ENCODE measurements around the gene COLGALT1. TPM values are rescaled to one million over a fixed set of nuclear protein-coding genes. Genes with fewer than 3 reads are reported as not detected.
"Not testable (repeated sequence)": the region's sequence is repeated elsewhere in the genome, so short reads cannot be mapped to it uniquely, and the experiment has no call there.

Gene COLGALT1
- 10 to 100 TPM; 36.1 to 38.9 TPM for total RNA-seq

DNA sequence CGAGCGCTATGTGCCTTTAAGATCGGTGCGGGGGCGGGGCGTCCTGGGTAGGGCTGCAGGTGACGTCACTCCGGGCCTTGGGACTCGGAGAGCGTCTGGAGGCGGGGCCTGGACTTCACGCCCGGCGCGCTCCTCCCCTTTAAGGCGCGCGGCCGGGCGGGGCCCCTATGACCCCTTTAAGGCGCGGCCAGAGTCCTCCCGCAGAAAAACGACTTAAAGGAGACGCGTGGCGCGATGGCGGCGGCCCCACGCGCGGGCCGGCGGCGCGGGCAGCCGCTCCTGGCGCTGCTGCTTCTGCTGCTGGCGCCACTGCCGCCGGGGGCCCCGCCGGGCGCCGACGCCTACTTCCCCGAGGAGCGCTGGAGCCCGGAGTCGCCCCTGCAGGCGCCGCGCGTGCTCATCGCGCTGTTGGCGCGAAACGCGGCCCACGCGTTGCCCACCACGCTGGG is at the start of gene COLGALT1:
TSS of gene COLGALT1 (plus strand) at position 170 of the 449 bp plus-strand sequence. CDS start at position 235, 65 bp downstream.
- H3K4me3 Mint-ChIP-seq, result peak within 1 kb of the TSS; percentile 86
- ChIA-PET POLR2A (interaction anchor here (1.1 to 2.7 kb wide), 3 partner anchors 18 to 317 kb away, joined by 3 to 11 read pairs (median 5); partner anchors contain the start of gene PGLS), CTCF (interaction anchor here (0.7 to 1.3 kb wide), 3 partner anchors 34 to 59 kb away, joined by 3 to 4 read pairs (median 4); no protein-coding TSS in a partner anchor)
- H3K36me3 Mint-ChIP-seq (ENCODE audit: low read depth), result peaks cover 15% of the 10 kb centered on the region
- peaks cover 25% of the 10 kb centered on the region for H3K4me1 Mint-ChIP-seq
- peak; percentile 99 for DNase-seq
- H3K27me3 Mint-ChIP-seq, result no peaks in the 10 kb centered on the region
- H3K9me3 Mint-ChIP-seq, result no peaks in the 10 kb centered on the region
- H3K27ac Mint-ChIP-seq, result peak within 1 kb of the TSS; percentile 72

DNA sequence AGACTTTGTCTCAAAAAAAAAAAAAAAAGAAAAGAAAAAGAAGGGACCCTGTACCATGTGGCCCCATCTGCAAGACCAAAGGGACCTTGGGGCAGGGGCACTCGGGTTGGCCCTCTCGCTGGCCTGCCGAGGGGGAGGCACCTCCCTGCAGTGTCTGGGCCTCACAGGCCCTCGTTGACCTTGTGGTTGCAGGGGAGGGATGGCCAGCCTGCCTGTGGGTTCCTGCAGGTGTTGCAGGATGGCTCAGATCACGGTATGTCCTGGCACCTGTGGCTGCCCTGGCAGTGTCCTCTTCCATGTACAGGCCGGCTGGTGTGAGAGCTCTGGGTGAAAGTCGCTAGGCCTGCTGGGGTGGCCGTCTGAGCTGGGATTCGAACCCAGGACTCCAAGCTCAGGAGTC is 48.7 kb upstream of the COLGALT1 start:
- peaks cover 22% of the 10 kb centered on the region for H3K4me1 Mint-ChIP-seq
- no peak overlapping the region for H3K4me3 Mint-ChIP-seq
- DNase-seq, result no peak
- H3K9me3 Mint-ChIP-seq, result peaks cover 4% of the 10 kb centered on the region
- no peaks in the 10 kb centered on the region for H3K27me3 Mint-ChIP-seq
- peaks cover 23% of the 10 kb centered on the region for H3K36me3 Mint-ChIP-seq (ENCODE audit: low read depth)
- H3K27ac Mint-ChIP-seq, result no peak overlapping the region
- ChIA-PET CTCF (interaction anchor here (0.6 to 1.9 kb wide), 2 partner anchors 10 to 1291 kb away, joined by 3 to 9 read pairs; no protein-coding TSS in a partner anchor), POLR2A (no interaction called here)

- H3K9me3 Mint-ChIP-seq, H3K27me3 Mint-ChIP-seq, DNase-seq, H3K4me3 Mint-ChIP-seq, H3K27ac Mint-ChIP-seq: not testable (repeated sequence)
- Mint-ChIP-seq H3K4me1 (peaks cover 31% of the 10 kb centered on the region), H3K36me3 (ENCODE audit: low read depth) (peaks cover 23% of the 10 kb centered on the region)
- POLR2A ChIA-PET, result interaction anchor here (1.5 kb wide), 1 partner anchor 12 kb away, joined by 3 read pairs; no protein-coding TSS in a partner anchor
- CTCF ChIA-PET, result interaction anchor here (1.9 kb wide), 1 partner anchor 12 kb away, joined by 8 read pairs; no protein-coding TSS in a partner anchor
Observed at GRCh38 chr19:17508558-17508933, 46.9 kb upstream of the COLGALT1 start.

DNA sequence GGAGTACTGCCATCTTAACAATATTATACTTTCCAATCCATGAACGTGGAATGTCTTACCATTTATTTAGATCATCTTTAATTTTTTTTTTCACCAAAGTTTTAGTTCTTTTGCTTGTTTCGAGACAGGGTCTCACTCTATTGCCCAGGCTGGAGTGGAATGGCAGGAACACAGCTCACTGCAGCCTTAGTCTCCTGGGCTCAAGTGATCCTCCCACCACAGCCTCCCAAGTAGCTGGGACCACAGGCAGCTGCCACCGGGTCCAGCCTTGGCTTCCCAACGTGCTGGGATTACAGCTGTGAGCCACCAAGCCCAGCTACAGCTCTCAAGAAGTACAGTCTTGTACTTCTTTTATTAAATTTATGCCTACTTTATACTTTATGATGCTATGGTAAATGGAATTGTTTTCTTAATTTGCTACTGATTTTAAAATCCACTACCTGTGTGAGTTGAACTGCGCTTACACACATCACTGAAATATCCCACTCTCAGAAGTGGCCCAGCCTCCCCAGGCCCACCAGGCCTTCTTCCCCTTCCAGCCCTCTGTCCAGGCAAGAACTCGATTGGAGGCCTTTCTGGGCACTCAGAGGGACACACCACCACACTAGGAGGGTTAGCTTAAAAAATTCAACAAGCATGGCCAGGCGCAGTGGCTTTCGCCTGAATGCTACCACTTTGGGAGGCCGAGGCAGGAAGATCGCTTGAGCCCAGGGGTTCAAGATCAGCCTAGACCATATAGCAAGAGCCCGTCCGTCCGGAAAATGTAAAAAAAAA is 45.0 kb upstream of the COLGALT1 start:
- peaks cover 4% of the 10 kb centered on the region for H3K9me3 Mint-ChIP-seq

GRCh38 chr19:17511724-17512573 is 43.5 kb upstream of the COLGALT1 start:
- H3K4me3 Mint-ChIP-seq, result peak overlapping the region; percentile 99
- POLR2A ChIA-PET, result interaction anchor here (0.9 to 3.0 kb wide), 18 partner anchors 11 to 421 kb away, joined by 3 to 17 read pairs (median 6); partner anchors contain the start of genes BST2, CCDC124, COLGALT1 and DDA1
- CTCF ChIA-PET, result interaction anchor here (0.9 to 2.4 kb wide), 9 partner anchors 10 to 103 kb away, joined by 3 to 23 read pairs (median 3); no protein-coding TSS in a partner anchor
- peaks cover 37% of the 10 kb centered on the region for H3K4me1 Mint-ChIP-seq
- DNase-seq, result peak; percentile 85
- H3K36me3 Mint-ChIP-seq (ENCODE audit: low read depth), result peaks cover 34% of the 10 kb centered on the region
- peak overlapping the region; percentile 99 for H3K27ac Mint-ChIP-seq
- H3K27me3 Mint-ChIP-seq, result no peaks in the 10 kb centered on the region
- H3K9me3 Mint-ChIP-seq, result peaks cover 4% of the 10 kb centered on the region

More for the DNA sequence above, 45.0 kb upstream of the COLGALT1 start:
- peak overlapping the region; percentile 99 for H3K4me3 Mint-ChIP-seq
- no peak for DNase-seq
- ChIA-PET POLR2A (interaction anchor here (0.6 to 2.6 kb wide), 14 partner anchors 9 to 770 kb away, joined by 3 to 16 read pairs (median 7); partner anchors contain the start of genes BST2, COLGALT1 and JAK3), CTCF (interaction anchor here (0.7 to 2.4 kb wide), 6 partner anchors 8 to 95 kb away, joined by 3 to 23 read pairs (median 4); no protein-coding TSS in a partner anchor)
- peaks cover 23% of the 10 kb centered on the region for H3K36me3 Mint-ChIP-seq (ENCODE audit: low read depth)
- peak overlapping the region; percentile 99 for H3K27ac Mint-ChIP-seq
- peaks cover 37% of the 10 kb centered on the region for H3K4me1 Mint-ChIP-seq
- H3K27me3 Mint-ChIP-seq, result no peaks in the 10 kb centered on the region

DNA sequence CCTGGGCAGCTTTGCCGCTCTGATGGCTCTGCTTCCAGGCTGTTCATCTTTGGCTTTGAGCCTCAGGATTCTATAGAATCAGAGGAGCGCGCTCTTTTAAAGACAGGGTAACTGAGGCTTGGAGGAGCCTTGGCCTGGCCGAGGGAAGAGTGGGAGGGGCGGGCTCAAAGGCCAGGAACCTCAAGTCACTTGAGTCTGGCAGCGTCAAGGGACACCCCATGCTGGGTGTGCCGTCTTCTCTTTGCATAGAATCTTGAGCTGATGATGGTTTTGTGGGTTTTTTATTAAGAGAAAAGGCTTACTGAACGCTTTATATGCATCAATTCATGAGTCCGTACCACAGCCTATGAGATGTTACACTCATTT is 42.9 kb upstream of the COLGALT1 start:
- Mint-ChIP-seq H3K27me3 (no peaks in the 10 kb centered on the region), H3K4me1 (peaks cover 37% of the 10 kb centered on the region), H3K36me3 (ENCODE audit: low read depth) (peaks cover 39% of the 10 kb centered on the region), H3K27ac (peak overlapping the region; percentile 80), H3K9me3 (peaks cover 8% of the 10 kb centered on the region), H3K4me3 (peak overlapping the region; percentile 99)
- ChIA-PET POLR2A (interaction anchor here (2.6 to 3.0 kb wide), 2 partner anchors 11 to 26 kb away, joined by 8 to 17 read pairs; no protein-coding TSS in a partner anchor), CTCF (no interaction called here)
- DNase-seq, result no peak

GRCh38 chr19:17515408-17516149 is 39.9 kb upstream of the COLGALT1 start:
- H3K36me3 Mint-ChIP-seq (ENCODE audit: low read depth), result peaks cover 34% of the 10 kb centered on the region
- H3K27ac Mint-ChIP-seq, result no peak overlapping the region
- DNase-seq, result no peak
- H3K9me3 Mint-ChIP-seq, result peaks cover 8% of the 10 kb centered on the region
- no peak overlapping the region for H3K4me3 Mint-ChIP-seq
- CTCF ChIA-PET, result interaction anchor here (1.0 kb wide), 1 partner anchor 20 kb away, joined by 3 read pairs; no protein-coding TSS in a partner anchor
- POLR2A ChIA-PET, result interaction anchor here (3.0 kb wide), 1 partner anchor 8 kb away, joined by 17 read pairs; no protein-coding TSS in a partner anchor
- no peaks in the 10 kb centered on the region for H3K27me3 Mint-ChIP-seq
- peaks cover 19% of the 10 kb centered on the region for H3K4me1 Mint-ChIP-seq

DNA sequence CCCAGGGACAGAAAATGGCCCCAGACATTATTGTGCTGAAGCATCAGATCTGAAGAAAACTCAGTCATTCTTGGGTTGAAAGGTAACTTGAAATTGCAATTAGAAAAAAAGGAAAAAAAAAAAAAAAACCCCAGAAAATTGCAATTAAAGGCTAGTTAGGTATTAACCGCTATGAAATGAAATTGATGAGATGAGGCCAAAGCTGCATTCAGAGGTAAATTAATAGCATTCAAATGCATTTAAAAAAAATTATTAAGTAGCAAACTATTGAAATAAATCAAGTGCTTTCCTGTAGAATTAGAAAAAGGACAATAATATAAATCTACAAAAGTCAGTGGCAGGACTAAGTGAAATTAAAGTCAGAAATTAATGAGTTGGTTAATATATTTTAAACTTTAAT is 37.6 kb upstream of the COLGALT1 start:
- peaks cover 15% of the 10 kb centered on the region for H3K4me1 Mint-ChIP-seq
- no peak overlapping the region for H3K27ac Mint-ChIP-seq
- POLR2A ChIA-PET, result interaction anchor here (0.8 kb wide), 1 partner anchor 354 kb away, joined by 3 read pairs; the partner anchor contains the start of gene SLC5A5
- H3K9me3 Mint-ChIP-seq, result peaks cover 6% of the 10 kb centered on the region
- no peak overlapping the region for H3K4me3 Mint-ChIP-seq
- H3K36me3 Mint-ChIP-seq (ENCODE audit: low read depth), result peaks cover 32% of the 10 kb centered on the region
- DNase-seq, result no peak
- CTCF ChIA-PET, result no interaction called here
- no peaks in the 10 kb centered on the region for H3K27me3 Mint-ChIP-seq

GRCh38 chr19:17518654-17519053 is 36.8 kb upstream of the COLGALT1 start:
- POLR2A ChIA-PET, result not testable (repeated sequence)

GRCh38 chr19:17519967-17520366 is 35.5 kb upstream of the COLGALT1 start:
- POLR2A ChIA-PET, result interaction anchor here (1.4 kb wide), 1 partner anchor 9 kb away, joined by 6 read pairs; no protein-coding TSS in a partner anchor
- H3K4me1 Mint-ChIP-seq, result peaks cover 24% of the 10 kb centered on the region

More at GRCh38 chr19:17518654-17519053, 36.8 kb upstream of the COLGALT1 start:
- H3K27ac Mint-ChIP-seq, H3K9me3 Mint-ChIP-seq, H3K27me3 Mint-ChIP-seq, CTCF ChIA-PET, DNase-seq, H3K4me3 Mint-ChIP-seq: not testable (repeated sequence)
- peaks cover 38% of the 10 kb centered on the region for H3K36me3 Mint-ChIP-seq (ENCODE audit: low read depth)
- H3K4me1 Mint-ChIP-seq, result peaks cover 20% of the 10 kb centered on the region

DNA sequence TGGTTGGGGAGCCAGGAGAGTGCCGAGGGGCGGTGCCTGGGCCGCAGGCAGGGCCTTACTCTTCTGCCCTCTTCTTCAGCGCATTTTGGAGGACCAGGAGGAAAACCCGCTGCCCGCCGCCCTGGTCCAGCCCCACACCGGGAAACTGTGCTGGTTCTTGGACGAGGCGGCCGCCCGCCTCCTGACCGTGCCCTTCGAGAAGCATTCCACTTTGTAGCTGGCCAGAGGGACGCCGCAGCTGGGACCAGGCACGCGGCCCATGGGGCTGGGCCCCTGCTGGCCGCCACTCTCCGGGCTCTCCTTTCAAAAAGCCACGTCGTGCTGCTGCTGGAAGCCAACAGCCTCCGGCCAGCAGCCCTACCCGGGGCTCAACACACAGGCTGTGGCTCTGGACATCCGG is 34.6 kb upstream of the COLGALT1 start:
- peaks cover 10% of the 10 kb centered on the region for H3K9me3 Mint-ChIP-seq
- ChIA-PET CTCF (no interaction called here), POLR2A (no interaction called here)
- no peak overlapping the region for H3K4me3 Mint-ChIP-seq
- no peaks in the 10 kb centered on the region for H3K27me3 Mint-ChIP-seq
- DNase-seq, result no peak
- peaks cover 35% of the 10 kb centered on the region for H3K36me3 Mint-ChIP-seq (ENCODE audit: low read depth)
- H3K4me1 Mint-ChIP-seq, result peaks cover 24% of the 10 kb centered on the region
- no peak overlapping the region for H3K27ac Mint-ChIP-seq

More at GRCh38 chr19:17519967-17520366, 35.5 kb upstream of the COLGALT1 start:
- H3K27me3 Mint-ChIP-seq, result no peaks in the 10 kb centered on the region
- DNase-seq, result no peak
- no peak overlapping the region for H3K27ac Mint-ChIP-seq
- peaks cover 10% of the 10 kb centered on the region for H3K9me3 Mint-ChIP-seq
- CTCF ChIA-PET, result no interaction called here
- H3K36me3 Mint-ChIP-seq (ENCODE audit: low read depth), result peaks cover 38% of the 10 kb centered on the region
- H3K4me3 Mint-ChIP-seq, result no peak overlapping the region

All from activated CD4-positive, alpha-beta memory T cell treated with anti-CD3 and anti-CD28 coated beads, Interleukin-2, amount 10 ng/mL, durations not matched to agents 7 days and 5 days (primary cell).